IPS-18c (cell line): Measurements from ENCODE around the gene MYPN.
"Not testable (repeated sequence)": the region's sequence is repeated elsewhere in the genome, so short reads cannot be mapped to it uniquely, and the experiment has no call there.

Experiments used
- H3K4me3 ChIP-seq: 2 replicates; pipeline ENCODE4 v1.7.0; 2013; ENCODE audit warnings: low read depth, mild to moderate bottlenecking, low read length, moderate library complexity; ENCODE audit not compliant: insufficient read depth
- H3K9me3 ChIP-seq: one replicate; pipeline ENCODE4 v1.6.1; 2013; ENCODE audit warnings: mild to moderate bottlenecking, low read length, moderate library complexity; ENCODE audit not compliant: control insufficient read depth, insufficient read depth

Gene MYPN, protein sequence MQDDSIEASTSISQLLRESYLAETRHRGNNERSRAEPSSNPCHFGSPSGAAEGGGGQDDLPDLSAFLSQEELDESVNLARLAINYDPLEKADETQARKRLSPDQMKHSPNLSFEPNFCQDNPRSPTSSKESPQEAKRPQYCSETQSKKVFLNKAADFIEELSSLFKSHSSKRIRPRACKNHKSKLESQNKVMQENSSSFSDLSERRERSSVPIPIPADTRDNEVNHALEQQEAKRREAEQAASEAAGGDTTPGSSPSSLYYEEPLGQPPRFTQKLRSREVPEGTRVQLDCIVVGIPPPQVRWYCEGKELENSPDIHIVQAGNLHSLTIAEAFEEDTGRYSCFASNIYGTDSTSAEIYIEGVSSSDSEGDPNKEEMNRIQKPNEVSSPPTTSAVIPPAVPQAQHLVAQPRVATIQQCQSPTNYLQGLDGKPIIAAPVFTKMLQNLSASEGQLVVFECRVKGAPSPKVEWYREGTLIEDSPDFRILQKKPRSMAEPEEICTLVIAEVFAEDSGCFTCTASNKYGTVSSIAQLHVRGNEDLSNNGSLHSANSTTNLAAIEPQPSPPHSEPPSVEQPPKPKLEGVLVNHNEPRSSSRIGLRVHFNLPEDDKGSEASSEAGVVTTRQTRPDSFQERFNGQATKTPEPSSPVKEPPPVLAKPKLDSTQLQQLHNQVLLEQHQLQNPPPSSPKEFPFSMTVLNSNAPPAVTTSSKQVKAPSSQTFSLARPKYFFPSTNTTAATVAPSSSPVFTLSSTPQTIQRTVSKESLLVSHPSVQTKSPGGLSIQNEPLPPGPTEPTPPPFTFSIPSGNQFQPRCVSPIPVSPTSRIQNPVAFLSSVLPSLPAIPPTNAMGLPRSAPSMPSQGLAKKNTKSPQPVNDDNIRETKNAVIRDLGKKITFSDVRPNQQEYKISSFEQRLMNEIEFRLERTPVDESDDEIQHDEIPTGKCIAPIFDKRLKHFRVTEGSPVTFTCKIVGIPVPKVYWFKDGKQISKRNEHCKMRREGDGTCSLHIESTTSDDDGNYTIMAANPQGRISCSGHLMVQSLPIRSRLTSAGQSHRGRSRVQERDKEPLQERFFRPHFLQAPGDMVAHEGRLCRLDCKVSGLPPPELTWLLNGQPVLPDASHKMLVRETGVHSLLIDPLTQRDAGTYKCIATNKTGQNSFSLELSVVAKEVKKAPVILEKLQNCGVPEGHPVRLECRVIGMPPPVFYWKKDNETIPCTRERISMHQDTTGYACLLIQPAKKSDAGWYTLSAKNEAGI (N-terminal part only)

DNA sequence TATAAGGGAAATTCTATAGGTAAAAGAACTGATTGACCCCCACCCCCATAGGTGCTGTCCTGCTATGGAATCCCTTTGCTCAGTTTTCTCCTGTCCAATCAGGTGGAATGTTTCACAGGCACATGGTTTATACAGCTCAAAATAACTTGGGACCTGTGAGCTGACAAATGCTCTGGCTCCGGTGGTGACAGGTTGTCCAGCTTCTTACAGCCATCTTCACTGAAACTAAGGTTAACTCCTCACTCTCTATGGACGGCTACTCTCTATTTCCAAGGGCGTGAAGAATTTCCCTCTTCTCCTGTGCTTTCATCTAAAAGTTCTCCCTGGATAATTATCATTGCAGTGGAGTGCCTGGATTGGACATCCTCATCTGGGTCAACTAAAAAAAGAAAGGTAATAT, at the start of gene MYPN:
TSS of gene MYPN (plus strand) at position 158 of the 400 bp plus-strand sequence. CDS start 11,951 bp downstream, outside the sequence.
- Histone ChIP-seq H3K9me3 (no peaks in the 10 kb centered on the region), H3K4me3 (no peak within 1 kb of the TSS)

- no peaks in the 10 kb centered on the region for H3K9me3 ChIP-seq
- no peak overlapping the region for H3K4me3 ChIP-seq
Measured at GRCh38 chr10:68067029-68067428, 42.3 kb upstream of the MYPN start.

- Histone ChIP-seq H3K9me3 (no peaks in the 10 kb centered on the region), H3K4me3 (no peak overlapping the region)
Measured at GRCh38 chr10:68067508-68067907, 41.8 kb upstream of the MYPN start.

DNA sequence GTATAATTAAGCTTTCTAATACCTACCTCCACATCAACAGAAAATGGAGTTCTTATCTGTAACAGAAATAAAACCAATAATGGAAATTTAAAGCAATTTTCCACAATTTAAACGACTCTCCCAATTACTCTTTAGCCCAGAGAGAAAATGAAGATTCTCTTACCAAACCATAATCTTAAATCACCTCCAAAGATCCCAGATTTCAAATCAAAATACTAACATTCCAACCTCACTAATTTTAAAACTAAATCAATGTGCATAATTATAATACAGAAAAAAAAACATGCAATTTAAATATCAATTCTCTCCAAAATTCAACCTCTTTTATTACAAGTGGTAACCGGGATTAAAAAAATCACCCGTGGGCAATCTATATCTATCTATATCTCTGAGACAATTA, 35.7 kb upstream of the MYPN start:
- Histone ChIP-seq H3K9me3 (no peaks in the 10 kb centered on the region), H3K4me3 (peak overlapping the region; percentile 93; the same call in 1 of the 2 replicates)

- Histone ChIP-seq H3K4me3 (peak overlapping the region; percentile 93), H3K9me3 (no peaks in the 10 kb centered on the region)
Measured at GRCh38 chr10:68074031-68074774, 35.1 kb upstream of the MYPN start.

DNA sequence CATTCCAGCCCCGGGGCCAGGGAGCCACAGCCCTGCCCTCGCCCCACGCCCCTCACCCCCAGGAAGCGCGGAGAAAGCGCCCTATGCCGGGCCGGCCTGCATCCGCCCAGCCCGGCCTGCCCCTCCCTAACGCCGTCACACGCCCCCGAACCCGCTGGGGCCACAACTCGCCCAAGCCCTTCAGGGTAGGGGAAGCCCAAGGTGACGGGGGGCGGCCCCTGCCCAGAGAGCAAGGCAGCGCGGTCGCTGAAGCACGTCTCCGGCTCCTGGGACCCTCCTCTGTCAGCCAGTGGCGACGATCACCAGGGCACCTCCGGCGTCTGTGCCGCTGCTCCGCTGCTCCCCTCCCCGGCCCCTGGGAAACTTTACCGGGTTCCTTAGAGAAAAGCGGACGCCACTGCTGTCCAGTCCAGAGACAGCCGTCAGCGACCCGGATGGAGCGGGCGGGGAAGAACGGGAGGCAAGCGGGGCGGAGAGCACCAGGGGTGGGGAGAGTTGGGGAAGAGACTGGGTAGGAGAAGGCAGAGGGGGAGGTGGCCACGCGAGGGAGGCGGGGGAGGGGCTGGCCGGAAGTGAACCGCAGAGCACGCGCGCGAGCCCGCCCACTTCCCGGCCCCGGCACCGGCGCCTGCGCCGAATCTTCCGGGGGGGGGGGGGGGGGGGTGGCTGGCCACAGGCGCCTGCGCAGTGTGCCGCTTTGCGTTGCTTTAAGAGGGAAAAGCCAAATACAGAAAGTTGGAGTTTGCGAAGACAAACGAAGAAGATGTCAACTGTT, 34.3 kb upstream of the MYPN start, which contains the start of gene HERC4:
TSS of gene HERC4 (minus strand) at position 509 of the 775 bp plus-strand sequence. CDS start 2,175 bp downstream, outside the sequence.
- H3K4me3 ChIP-seq: peak within 1 kb of the TSS; percentile 93

GRCh38 chr10:68075550-68076004, 33.7 kb upstream of the MYPN start:
- Histone ChIP-seq H3K4me3 (no peak overlapping the region; the same call in 1 of the 2 replicates), H3K9me3 (no peaks in the 10 kb centered on the region)

More for the DNA sequence above, 34.3 kb upstream of the MYPN start, which contains the start of gene HERC4:
- H3K9me3 ChIP-seq: no peaks in the 10 kb centered on the region

- not testable (repeated sequence) for H3K4me3 ChIP-seq, H3K9me3 ChIP-seq
Measured at GRCh38 chr10:68076081-68076480, 33.2 kb upstream of the MYPN start.

GRCh38 chr10:68077026-68077425, 32.3 kb upstream of the MYPN start:
- H3K9me3 ChIP-seq: no peaks in the 10 kb centered on the region
- no peak overlapping the region for H3K4me3 ChIP-seq

- H3K4me3 ChIP-seq: no peak overlapping the region
- H3K9me3 ChIP-seq: no peaks in the 10 kb centered on the region
Measured at GRCh38 chr10:68079434-68079833, 29.9 kb upstream of the MYPN start.

- H3K9me3 ChIP-seq: no peaks in the 10 kb centered on the region
- no peak overlapping the region for H3K4me3 ChIP-seq
Measured at GRCh38 chr10:68080853-68081431, 28.3 kb upstream of the MYPN start.

DNA sequence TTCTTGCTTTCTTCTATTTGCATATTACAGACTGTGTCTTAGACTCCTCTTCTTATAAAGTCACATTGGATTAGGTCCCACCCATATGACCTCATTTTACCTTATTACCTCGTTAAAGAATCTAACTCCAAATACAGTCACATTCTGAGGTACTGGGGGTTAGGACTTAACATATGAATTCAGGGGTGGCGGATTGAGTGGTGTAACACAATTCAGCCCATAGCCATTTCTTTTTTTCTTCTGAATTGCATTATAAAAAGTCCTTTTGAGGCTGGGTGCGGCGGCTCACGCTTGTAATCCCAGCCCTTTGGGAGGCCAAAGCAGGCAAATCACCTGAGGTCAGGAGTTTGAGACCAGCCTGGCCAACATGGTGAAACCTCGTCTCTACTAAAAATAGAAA, 27.4 kb upstream of the MYPN start:
- H3K9me3 ChIP-seq: no peaks in the 10 kb centered on the region

DNA sequence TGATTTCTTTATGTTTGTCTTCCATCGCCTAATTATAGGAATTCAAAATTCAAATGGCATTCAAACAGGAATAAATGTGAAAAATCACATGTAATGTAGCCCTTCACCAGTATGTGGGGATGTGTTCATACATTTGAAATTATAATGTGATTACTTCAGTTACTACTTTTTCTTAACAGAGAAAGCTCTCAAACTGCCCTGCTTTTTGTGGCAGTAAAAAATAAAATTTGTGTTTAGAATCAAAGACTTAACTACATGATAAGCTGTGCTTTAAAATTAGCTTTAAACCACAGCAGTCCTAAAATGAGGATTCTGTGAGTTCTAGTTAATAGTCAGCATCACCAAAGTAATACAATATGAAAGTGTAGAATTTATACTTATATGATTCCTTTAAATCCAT, 26.4 kb upstream of the MYPN start:
- no peak overlapping the region for H3K4me3 ChIP-seq
- no peaks in the 10 kb centered on the region for H3K9me3 ChIP-seq

More for the DNA sequence above, 27.4 kb upstream of the MYPN start:
- no peak overlapping the region for H3K4me3 ChIP-seq

DNA sequence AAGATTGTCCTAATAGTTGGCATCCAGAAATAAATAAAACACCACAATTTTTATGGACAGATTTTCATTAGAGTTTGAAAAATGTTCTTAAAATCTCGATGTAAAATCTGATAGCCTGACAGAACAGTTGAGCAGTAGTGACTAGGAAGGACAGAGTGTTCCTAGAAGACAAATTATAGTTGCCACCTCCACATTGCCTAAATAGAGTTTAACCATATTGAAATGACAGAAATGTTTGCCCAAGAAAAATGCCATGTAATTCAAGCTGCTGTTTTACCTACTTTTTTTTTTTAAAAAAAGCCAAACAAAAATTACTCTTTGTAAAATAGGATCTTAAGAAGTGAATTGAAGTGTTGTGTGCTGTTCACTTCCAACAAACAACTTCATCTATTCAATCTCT, 25.3 kb upstream of the MYPN start:
- H3K4me3 ChIP-seq: no peak overlapping the region
- no peaks in the 10 kb centered on the region for H3K9me3 ChIP-seq

GRCh38 chr10:68084469-68084868, 24.8 kb upstream of the MYPN start:
- Histone ChIP-seq H3K4me3 (no peak overlapping the region), H3K9me3 (no peaks in the 10 kb centered on the region)
